ENCODE data around the gene DNAJC8.

DNAJC8 gene, protein sequence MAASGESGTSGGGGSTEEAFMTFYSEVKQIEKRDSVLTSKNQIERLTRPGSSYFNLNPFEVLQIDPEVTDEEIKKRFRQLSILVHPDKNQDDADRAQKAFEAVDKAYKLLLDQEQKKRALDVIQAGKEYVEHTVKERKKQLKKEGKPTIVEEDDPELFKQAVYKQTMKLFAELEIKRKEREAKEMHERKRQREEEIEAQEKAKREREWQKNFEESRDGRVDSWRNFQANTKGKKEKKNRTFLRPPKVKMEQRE

DNA sequence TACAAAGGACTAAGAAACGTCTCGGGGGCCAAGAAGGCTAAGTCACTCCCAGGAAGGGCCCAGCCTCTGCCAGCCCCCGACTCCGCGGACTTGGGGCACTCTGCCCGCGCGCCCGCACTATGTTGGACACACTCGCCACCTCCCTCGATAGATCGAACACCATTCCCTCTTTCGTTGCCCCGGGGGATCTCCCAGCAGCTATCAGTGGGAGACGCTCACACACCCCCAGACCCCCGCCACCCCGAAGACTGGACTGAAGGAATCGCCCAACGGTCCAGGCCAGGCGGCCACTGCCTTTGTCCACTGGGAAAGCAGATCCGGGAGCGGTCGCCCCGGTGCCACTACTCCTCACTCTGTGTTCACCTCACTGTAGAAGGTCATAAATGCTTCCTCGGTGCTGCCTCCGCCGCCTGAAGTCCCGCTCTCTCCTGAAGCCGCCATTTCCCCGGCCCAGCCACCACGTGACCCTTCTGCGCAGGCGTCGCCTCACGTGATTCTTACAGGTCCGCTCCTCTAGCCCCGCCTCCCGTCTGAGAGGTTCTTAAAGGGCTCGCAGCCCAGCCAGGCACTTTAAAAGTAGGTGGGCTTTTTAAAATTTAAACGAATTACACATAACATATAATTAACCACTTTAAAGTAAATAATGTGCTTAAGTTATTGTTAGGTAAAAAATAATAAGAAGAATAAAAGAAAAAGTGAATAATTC, at the start of gene DNAJC8:
Gene DNAJC8 (minus strand): TSS at position 472 of the 706 bp plus-strand sequence. CDS start 31 bp downstream, at position 441.
- DNase-seq (ENCODE audit: extremely low spot score): peak; percentile 97
- ChIA-PET POLR2A (interaction anchor here (0.6 to 1.9 kb wide), 2 partner anchors 13 to 16 kb away, joined by 4 to 7 read pairs; no protein-coding TSS in a partner anchor), CTCF (no interaction called here)
- TF ChIP-seq FOXM1 (IDR thresholded peaks at IDR 0.05; ENCODE audit: borderline replicate concordance) (peak; percentile 14; the same call in 1 of the 2 replicates), L3MBTL2 (conservative IDR thresholded peaks at IDR 0.05) (peak; percentile 93), NFRKB (IDR thresholded peaks at IDR 0.05) (0 out of 2 replicates have a peak, but pooled peaks have one; percentile 53), CTBP1 (IDR thresholded peaks at IDR 0.05; ENCODE audit: borderline replicate concordance) (no peak), ELF4 (IDR thresholded peaks at IDR 0.05) (no peak)

DNA sequence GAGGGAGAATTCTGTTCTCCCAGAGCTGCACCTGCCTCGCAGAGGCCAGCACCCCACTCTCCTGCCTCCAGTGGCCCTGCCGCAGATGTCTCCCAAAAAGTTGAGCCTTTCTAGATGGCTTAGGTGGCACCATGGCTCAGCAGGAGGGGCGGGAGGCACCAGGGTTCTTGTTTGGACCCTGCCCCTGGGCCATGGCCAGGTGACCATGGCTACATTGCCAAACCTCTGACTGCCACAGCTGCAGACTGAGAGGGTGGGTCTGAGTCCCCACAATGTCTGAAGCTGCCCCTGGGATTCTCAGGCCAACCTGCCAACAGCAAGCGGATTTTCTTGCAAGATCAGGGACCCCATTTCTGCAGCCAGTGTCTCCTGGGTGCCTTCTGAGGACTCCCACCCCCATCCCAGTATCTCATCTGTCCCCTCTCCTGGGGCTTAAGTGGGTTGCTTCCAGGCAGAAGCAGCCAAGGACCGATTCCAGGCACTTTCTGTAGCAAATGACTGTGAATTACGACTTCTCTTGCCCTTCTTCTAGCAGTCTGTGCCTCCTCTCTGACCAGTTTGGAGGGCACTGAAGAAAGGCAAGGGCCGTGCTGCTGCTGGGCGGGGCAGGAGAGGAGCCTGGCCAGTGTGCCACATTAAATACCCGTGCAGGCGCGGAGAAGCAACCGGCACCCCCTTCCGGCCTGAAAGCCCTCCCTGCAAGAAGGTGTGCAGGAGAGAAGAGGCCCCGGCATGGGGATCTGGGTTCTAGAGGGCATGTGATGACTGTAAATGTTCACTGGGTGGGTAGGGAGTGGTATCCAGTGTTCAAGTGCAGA, 49.0 kb upstream of the DNAJC8 start:
- TF ChIP-seq TARDBP (IDR thresholded peaks at IDR 0.05) (no peak), FOXA1 (IDR thresholded peaks at IDR 0.05) (no peak), CTBP1 (IDR thresholded peaks at IDR 0.05; ENCODE audit: borderline replicate concordance) (no peak), FOXK2 (IDR thresholded peaks at IDR 0.05) (no peak), LEF1 (IDR thresholded peaks at IDR 0.05; ENCODE audit: borderline replicate concordance) (no peak), BHLHE40 (IDR thresholded peaks at IDR 0.05; ENCODE audit: borderline replicate concordance) (no peak), ELF4 (IDR thresholded peaks at IDR 0.05) (no peak), NFRKB (IDR thresholded peaks at IDR 0.05) (no peak), FOXM1 (IDR thresholded peaks at IDR 0.05; ENCODE audit: borderline replicate concordance) (no peak), HDGF (IDR thresholded peaks at IDR 0.05; ENCODE audit: borderline replicate concordance) (no peak), L3MBTL2 (conservative IDR thresholded peaks at IDR 0.05) (no peak), SUZ12 (IDR thresholded peaks at IDR 0.05) (no peak), ARNT (IDR thresholded peaks at IDR 0.05) (no peak), ZNF384 (IDR thresholded peaks at IDR 0.05) (no peak), SP1 (IDR thresholded peaks at IDR 0.05) (no peak)
- TF ChIP-seq, protein P1, sequence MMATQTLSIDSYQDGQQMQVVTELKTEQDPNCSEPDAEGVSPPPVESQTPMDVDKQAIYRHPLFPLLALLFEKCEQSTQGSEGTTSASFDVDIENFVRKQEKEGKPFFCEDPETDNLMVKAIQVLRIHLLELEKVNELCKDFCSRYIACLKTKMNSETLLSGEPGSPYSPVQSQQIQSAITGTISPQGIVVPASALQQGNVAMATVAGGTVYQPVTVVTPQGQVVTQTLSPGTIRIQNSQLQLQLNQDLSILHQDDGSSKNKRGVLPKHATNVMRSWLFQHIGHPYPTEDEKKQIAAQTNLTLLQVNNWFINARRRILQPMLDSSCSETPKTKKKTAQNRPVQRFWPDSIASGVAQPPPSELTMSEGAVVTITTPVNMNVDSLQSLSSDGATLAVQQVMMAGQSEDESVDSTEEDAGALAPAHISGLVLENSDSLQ (IDR thresholded peaks at IDR 0.05): no peak
- POLR2A ChIA-PET: no interaction called here
- no peak for DNase-seq (ENCODE audit: extremely low spot score)
- CTCF ChIA-PET: no interaction called here

DNA sequence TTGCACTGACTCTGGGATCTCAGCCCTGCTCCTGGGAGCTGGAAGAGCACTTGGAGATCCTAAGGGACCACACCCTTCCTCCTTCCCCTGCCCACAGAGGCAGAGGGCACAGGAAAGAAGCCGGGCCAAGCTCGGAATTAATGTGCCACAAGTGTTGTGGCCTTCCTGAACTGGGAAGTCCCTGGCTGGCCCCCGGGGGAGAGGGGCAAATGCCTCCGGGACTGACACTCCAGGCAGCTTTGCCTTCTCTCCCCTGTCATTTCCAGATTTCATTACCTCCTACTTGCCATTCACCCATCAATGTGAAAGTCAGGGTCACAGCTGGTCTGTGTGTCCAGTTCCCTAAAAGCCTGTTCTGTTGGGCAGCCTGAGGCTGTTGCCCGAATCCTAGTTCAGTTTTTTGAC, 48.1 kb upstream of the DNAJC8 start:
- ChIA-PET POLR2A (interaction anchor here (1.2 to 1.5 kb wide), 2 partner anchors 21 to 34 kb away, joined by 3 to 5 read pairs; partner anchors contain the start of gene SESN2), CTCF (no interaction called here)
- TF ChIP-seq LEF1 (IDR thresholded peaks at IDR 0.05; ENCODE audit: borderline replicate concordance): no peak
- TF ChIP-seq CTBP1 (IDR thresholded peaks at IDR 0.05; ENCODE audit: borderline replicate concordance): no peak
- no peak for DNase-seq (ENCODE audit: extremely low spot score)

DNA sequence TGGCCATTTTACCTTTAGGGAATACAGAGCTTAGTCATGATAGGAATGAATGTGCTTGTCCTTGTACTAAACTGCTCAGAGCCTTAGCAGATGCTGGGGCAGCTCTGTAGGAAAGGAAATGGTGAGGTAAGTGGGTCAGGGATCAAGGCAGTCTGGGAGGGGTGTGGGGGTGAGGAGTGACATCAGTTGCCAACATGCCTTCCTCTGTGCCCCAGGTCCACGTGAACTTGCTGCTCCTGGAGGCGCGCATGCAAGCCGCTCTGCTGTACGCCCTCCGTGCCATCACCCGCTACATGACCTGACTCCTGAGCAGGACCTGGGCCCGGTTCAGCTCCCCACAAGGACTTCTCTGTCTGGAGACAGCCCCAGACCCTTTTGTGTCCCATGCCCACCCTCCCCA, 47.7 kb upstream of the DNAJC8 start:
- POLR2A ChIA-PET: interaction anchor here (1.2 to 1.6 kb wide), 3 partner anchors 21 to 35 kb away, joined by 3 to 5 read pairs (median 5); partner anchors contain the start of gene SESN2
- no peak for DNase-seq (ENCODE audit: extremely low spot score)
- no peak for TF ChIP-seq SUZ12 (IDR thresholded peaks at IDR 0.05)
- no peak for TF ChIP-seq SP1 (IDR thresholded peaks at IDR 0.05)
- TF ChIP-seq CTBP1 (IDR thresholded peaks at IDR 0.05; ENCODE audit: borderline replicate concordance): no peak
- no peak for TF ChIP-seq ARNT (IDR thresholded peaks at IDR 0.05)
- TF ChIP-seq FOXM1 (IDR thresholded peaks at IDR 0.05; ENCODE audit: borderline replicate concordance): no peak
- TF ChIP-seq FOXA1 (IDR thresholded peaks at IDR 0.05): no peak
- TF ChIP-seq ZNF384 (IDR thresholded peaks at IDR 0.05): no peak
- no peak for TF ChIP-seq TARDBP (IDR thresholded peaks at IDR 0.05)
- TF ChIP-seq LEF1 (IDR thresholded peaks at IDR 0.05; ENCODE audit: borderline replicate concordance): no peak
- no peak for TF ChIP-seq BHLHE40 (IDR thresholded peaks at IDR 0.05; ENCODE audit: borderline replicate concordance)
- no peak for TF ChIP-seq HDGF (IDR thresholded peaks at IDR 0.05; ENCODE audit: borderline replicate concordance)
- TF ChIP-seq L3MBTL2 (conservative IDR thresholded peaks at IDR 0.05): no peak
- CTCF ChIA-PET: no interaction called here

DNA sequence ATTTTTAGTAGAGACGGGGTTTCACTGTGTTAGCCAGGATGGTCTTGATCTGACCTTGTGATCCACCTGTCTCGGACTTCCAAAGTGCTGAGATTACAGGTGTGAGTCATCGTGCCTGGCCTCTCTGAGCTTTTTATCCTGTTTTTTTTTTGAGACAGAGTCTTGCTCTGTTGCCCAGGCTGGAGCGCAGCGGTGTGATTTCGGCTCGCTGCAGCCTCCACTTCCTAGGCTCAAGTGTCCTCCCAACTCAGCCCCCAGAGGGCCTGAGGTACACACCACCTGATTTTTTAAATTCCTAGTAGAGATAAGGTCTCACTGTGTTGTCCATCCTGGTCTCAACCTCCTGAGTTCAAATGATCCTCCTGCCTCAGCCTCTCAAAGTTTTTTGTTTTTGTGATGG, 46.9 kb upstream of the DNAJC8 start:
- CTCF ChIA-PET: no interaction called here
- no peak for TF ChIP-seq LEF1 (IDR thresholded peaks at IDR 0.05; ENCODE audit: borderline replicate concordance)
- no peak for TF ChIP-seq HDGF (IDR thresholded peaks at IDR 0.05; ENCODE audit: borderline replicate concordance)
- no peak for TF ChIP-seq FOXM1 (IDR thresholded peaks at IDR 0.05; ENCODE audit: borderline replicate concordance)
- no peak for TF ChIP-seq CTBP1 (IDR thresholded peaks at IDR 0.05; ENCODE audit: borderline replicate concordance)
- no peak for TF ChIP-seq SUZ12 (IDR thresholded peaks at IDR 0.05)
- TF ChIP-seq ARNT (IDR thresholded peaks at IDR 0.05): no peak
- TF ChIP-seq FOXK2 (IDR thresholded peaks at IDR 0.05): no peak
- TF ChIP-seq, protein P1 (IDR thresholded peaks at IDR 0.05): no peak
- no peak for TF ChIP-seq TARDBP (IDR thresholded peaks at IDR 0.05)
- TF ChIP-seq BHLHE40 (IDR thresholded peaks at IDR 0.05; ENCODE audit: borderline replicate concordance): no peak
- TF ChIP-seq ELF4 (IDR thresholded peaks at IDR 0.05): no peak
- DNase-seq (ENCODE audit: extremely low spot score): no peak
- POLR2A ChIA-PET: interaction anchor here (1.2 to 1.6 kb wide), 3 partner anchors 20 to 35 kb away, joined by 3 to 5 read pairs (median 5); partner anchors contain the start of gene SESN2

DNA sequence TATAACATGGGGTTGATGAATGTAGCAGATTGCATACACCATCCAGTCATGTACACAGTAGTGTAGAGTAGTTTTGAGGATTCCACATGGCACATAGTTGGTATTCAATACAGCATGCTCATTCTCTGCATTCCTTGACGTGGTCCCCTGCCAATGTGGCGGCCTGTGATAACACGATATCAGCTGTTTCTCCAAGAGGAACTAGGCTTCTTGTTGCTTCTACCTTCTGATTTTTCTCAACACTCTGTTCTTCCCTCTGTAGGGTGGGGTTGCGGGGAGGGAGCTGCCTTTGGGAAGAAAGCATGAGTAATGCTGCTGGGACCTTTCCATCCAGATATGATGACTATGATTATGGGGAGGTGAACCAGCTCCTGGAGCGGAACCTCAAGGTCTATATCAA, 45.9 kb upstream of the DNAJC8 start:
- POLR2A ChIA-PET: no interaction called here
- CTCF ChIA-PET: interaction anchor here (1.1 kb wide), 1 partner anchor 30 kb away, joined by 7 read pairs; no protein-coding TSS in a partner anchor
- DNase-seq (ENCODE audit: extremely low spot score): no peak

More for the DNA sequence above, 45.9 kb upstream of the DNAJC8 start:
- TF ChIP-seq LEF1 (IDR thresholded peaks at IDR 0.05; ENCODE audit: borderline replicate concordance) (no peak), BHLHE40 (IDR thresholded peaks at IDR 0.05; ENCODE audit: borderline replicate concordance) (no peak), CTBP1 (IDR thresholded peaks at IDR 0.05; ENCODE audit: borderline replicate concordance) (no peak), L3MBTL2 (conservative IDR thresholded peaks at IDR 0.05) (no peak), HDGF (IDR thresholded peaks at IDR 0.05; ENCODE audit: borderline replicate concordance) (no peak), SP1 (IDR thresholded peaks at IDR 0.05) (no peak)
- TF ChIP-seq, protein P1 (IDR thresholded peaks at IDR 0.05): no peak
